ENCODE measurements around the gene MRPL50. TPM values are rescaled to one million over a fixed set of nuclear protein-coding genes. Genes with fewer than 3 reads are reported as not detected.

The MRPL50 gene
- polyA plus RNA-seq, 1 of the 3 experiments (the other 2 are of a cell fraction) = 6.3 TPM

GRCh38 chr9:101360647-101361046, 37.8 kb downstream of the MRPL50 start (continued):
- TF ChIP-seq CTCF (IDR thresholded peaks at IDR 0.05) = no peak
- TF ChIP-seq JUND (IDR thresholded peaks at IDR 0.05) = no peak
- TF ChIP-seq FOSL2 (IDR thresholded peaks at IDR 0.05; ENCODE audit: borderline replicate concordance, low read depth) = no peak
- TF ChIP-seq ELF1 (IDR thresholded peaks at IDR 0.05) = no peak

GRCh38 chr9:101359679-101360078, 38.7 kb downstream of the MRPL50 start:
- TF ChIP-seq EP300 (IDR thresholded peaks at IDR 0.05; ENCODE audit: borderline replicate concordance in 1 of 2, low read depth in 1 of 2, low read length in 1 of 2) = no peak
- TF ChIP-seq GABPA (IDR thresholded peaks at IDR 0.05; ENCODE audit: low read depth) = no peak
- no peak for TF ChIP-seq GATA2 (CRISPR knock-in tag; IDR thresholded peaks at IDR 0.05)
- TF ChIP-seq ZBTB33 (IDR thresholded peaks at IDR 0.05; ENCODE audit: borderline replicate concordance, low read depth) = no peak
- TF ChIP-seq MEF2A (IDR thresholded peaks at IDR 0.05; ENCODE audit: borderline replicate concordance, low read depth) = no peak
- no peak for TF ChIP-seq EZH2phosphoT487 (IDR thresholded peaks at IDR 0.05; ENCODE audit: borderline replicate concordance, low read depth)
- TF ChIP-seq FOSL2 (IDR thresholded peaks at IDR 0.05; ENCODE audit: borderline replicate concordance, low read depth) = no peak
- 6% methylated on average over 1 of the region's 1 CpG for WGBS (ENCODE audit: low lambda C conversion rate)

GRCh38 chr9:101356619-101357018, 41.8 kb downstream of the MRPL50 start:
- H3K4me2 ChIP-seq = no peak overlapping the region
- WGBS (ENCODE audit: low lambda C conversion rate) = 22% methylated on average over 1 of the region's 1 CpG
- H3K9me2 ChIP-seq = no peaks in the 10 kb centered on the region
- no peaks in the 10 kb centered on the region for H4K20me1 ChIP-seq (ENCODE audit: insufficient read depth)
- ChIA-PET POLR2A (no interaction called here), CTCF (interaction anchor here (1.2 kb wide), 1 partner anchor 15 kb away, joined by 3 read pairs; no protein-coding TSS in a partner anchor)
- H3K9ac ChIP-seq = no peak overlapping the region
- no peaks in the 10 kb centered on the region for H3K36me3 ChIP-seq (replicated peaks in 1 of 2; ENCODE audit: control insufficient read depth in 1 of 2, insufficient read depth in 2 of 2, low read length in 1 of 2)
- DNase-seq = no peak
- no peaks in the 10 kb centered on the region for H3K4me1 ChIP-seq (ENCODE audit: control insufficient read depth in 1 of 2, insufficient read depth in 2 of 2, low read depth in 1 of 2, low read length in 1 of 2)
- no peaks in the 10 kb centered on the region for H3F3A ChIP-seq (replicated peaks; ENCODE audit: insufficient read depth)
- no peaks in the 10 kb centered on the region for H3K27me3 ChIP-seq (ENCODE audit: insufficient read depth)
- H3K79me2 ChIP-seq (ENCODE audit: insufficient read depth) = no peaks in the 10 kb centered on the region
- H3K9me3 ChIP-seq = no peaks in the 10 kb centered on the region
- H3K27ac ChIP-seq (ENCODE audit: low read depth in 2 of 2, low read length in 1 of 2) = no peak overlapping the region
- H2AFZ ChIP-seq (ENCODE audit: low read depth) = no peak overlapping the region
- H3K4me3 ChIP-seq (ENCODE audit: low read depth in 2 of 2, low read length in 1 of 2) = no peak overlapping the region
- TF ChIP-seq GABPA (IDR thresholded peaks at IDR 0.05; ENCODE audit: low read depth) (no peak), IRF3 (IDR thresholded peaks at IDR 0.05; ENCODE audit: low read depth, low read length) (no peak), FOXJ3 (CRISPR knock-in tag; IDR thresholded peaks at IDR 0.05) (no peak), PBX3 (IDR thresholded peaks at IDR 0.05) (no peak), USF2 (IDR thresholded peaks at IDR 0.05; ENCODE audit: borderline replicate concordance, low read depth, low read length) (no peak), EZH2phosphoT487 (IDR thresholded peaks at IDR 0.05; ENCODE audit: borderline replicate concordance, low read depth) (no peak), MXI1 (IDR thresholded peaks at IDR 0.05; ENCODE audit: low read depth, low read length) (no peak), CTCF (IDR thresholded peaks at IDR 0.05) (no peak), RCOR1 (IDR thresholded peaks at IDR 0.05; ENCODE audit: low read length) (no peak)

More at GRCh38 chr9:101359679-101360078, 38.7 kb downstream of the MRPL50 start:
- H3F3A ChIP-seq (replicated peaks; ENCODE audit: insufficient read depth) = no peaks in the 10 kb centered on the region
- H3K9ac ChIP-seq = no peak overlapping the region
- no peak for DNase-seq
- CTCF ChIA-PET = no interaction called here
- no peak overlapping the region for H3K27ac ChIP-seq (ENCODE audit: low read depth in 2 of 2, low read length in 1 of 2)
- no peaks in the 10 kb centered on the region for H3K9me2 ChIP-seq
- H3K4me2 ChIP-seq = no peak overlapping the region
- H3K9me3 ChIP-seq = no peaks in the 10 kb centered on the region
- POLR2A ChIA-PET = no interaction called here
- H3K79me2 ChIP-seq (ENCODE audit: insufficient read depth) = no peaks in the 10 kb centered on the region
- no peaks in the 10 kb centered on the region for H3K27me3 ChIP-seq (ENCODE audit: insufficient read depth)
- H3K36me3 ChIP-seq (replicated peaks in 1 of 2; ENCODE audit: control insufficient read depth in 1 of 2, insufficient read depth in 2 of 2, low read length in 1 of 2) = no peaks in the 10 kb centered on the region
- no peak overlapping the region for H2AFZ ChIP-seq (ENCODE audit: low read depth)
- no peaks in the 10 kb centered on the region for H3K4me1 ChIP-seq (ENCODE audit: control insufficient read depth in 1 of 2, insufficient read depth in 2 of 2, low read depth in 1 of 2, low read length in 1 of 2)
- H3K4me3 ChIP-seq (ENCODE audit: low read depth in 2 of 2, low read length in 1 of 2) = no peak overlapping the region
- H4K20me1 ChIP-seq (ENCODE audit: insufficient read depth) = no peaks in the 10 kb centered on the region
